Measurements from ENCODE around the gene GADD45B.

- TF ChIP-seq EZH2 (IDR thresholded peaks at IDR 0.05; ENCODE audit: low read length, missing control alignments) (no peak), CTCF (conservative IDR thresholded peaks at IDR 0.05 in 1 of 2, IDR thresholded peaks at IDR 0.05 in 1 of 2; ENCODE audit: low read depth in 1 of 2, low read length in 2 of 2) (no peak)
These were observed 47.6 kb upstream of the GADD45B start for GRCh38 chr19:2428321-2428690.

All from fibroblast of lung (primary cell).